ENCODE data around the gene PDAP1.

DNA sequence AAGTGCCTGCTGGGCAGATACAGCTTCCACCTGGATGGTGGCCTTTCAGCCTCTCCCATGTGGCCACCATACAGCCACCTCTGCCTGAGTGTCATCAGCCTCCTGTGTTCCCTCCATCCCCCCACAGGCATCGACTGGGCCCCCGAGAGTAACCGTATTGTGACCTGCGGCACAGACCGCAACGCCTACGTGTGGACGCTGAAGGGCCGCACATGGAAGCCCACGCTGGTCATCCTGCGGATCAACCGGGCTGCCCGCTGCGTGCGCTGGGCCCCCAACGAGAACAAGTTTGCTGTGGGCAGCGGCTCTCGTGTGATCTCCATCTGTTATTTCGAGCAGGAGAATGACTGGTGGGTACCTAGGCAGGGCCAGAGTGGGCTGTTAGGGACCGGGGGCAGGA, 20.5 kb downstream of the PDAP1 start:
- TF ChIP-seq, protein P1, sequence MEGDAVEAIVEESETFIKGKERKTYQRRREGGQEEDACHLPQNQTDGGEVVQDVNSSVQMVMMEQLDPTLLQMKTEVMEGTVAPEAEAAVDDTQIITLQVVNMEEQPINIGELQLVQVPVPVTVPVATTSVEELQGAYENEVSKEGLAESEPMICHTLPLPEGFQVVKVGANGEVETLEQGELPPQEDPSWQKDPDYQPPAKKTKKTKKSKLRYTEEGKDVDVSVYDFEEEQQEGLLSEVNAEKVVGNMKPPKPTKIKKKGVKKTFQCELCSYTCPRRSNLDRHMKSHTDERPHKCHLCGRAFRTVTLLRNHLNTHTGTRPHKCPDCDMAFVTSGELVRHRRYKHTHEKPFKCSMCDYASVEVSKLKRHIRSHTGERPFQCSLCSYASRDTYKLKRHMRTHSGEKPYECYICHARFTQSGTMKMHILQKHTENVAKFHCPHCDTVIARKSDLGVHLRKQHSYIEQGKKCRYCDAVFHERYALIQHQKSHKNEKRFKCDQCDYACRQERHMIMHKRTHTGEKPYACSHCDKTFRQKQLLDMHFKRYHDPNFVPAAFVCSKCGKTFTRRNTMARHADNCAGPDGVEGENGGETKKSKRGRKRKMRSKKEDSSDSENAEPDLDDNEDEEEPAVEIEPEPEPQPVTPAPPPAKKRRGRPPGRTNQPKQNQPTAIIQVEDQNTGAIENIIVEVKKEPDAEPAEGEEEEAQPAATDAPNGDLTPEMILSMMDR (IDR thresholded peaks at IDR 0.05; ENCODE audit: low read depth, low read length) = no peak
- no peak for TF ChIP-seq EZH2phosphoT487 (IDR thresholded peaks at IDR 0.05; ENCODE audit: low read depth)

Data from OCI-LY3 (cell line).